HepG2 (cell line): ENCODE data around the gene ANAPC2. TPM values are rescaled to one million over a fixed set of nuclear protein-coding genes. Genes with fewer than 3 reads are reported as not detected.

Experiments
- ATAC-seq: fragments of 200-7000 bp; cut with Tn5 transposase; 3 replicates; pipeline ENCODE4 v1.9.1; 2020; ENCODE audit warnings: mild to moderate bottlenecking, moderate library complexity
- BruUV-seq: library from RNA; stranded (reverse); fragments of 400-500 nt; replicated peaks from 2 replicates; lab custom pipeline; 2021; lab: Mats Ljungman, UMichigan
- CTCF ChIA-PET: fragments of 300-600 bp; formaldehyde crosslinking; extraction: SDS; loops from one replicate; lab custom pipeline; 2021; ENCODE audit warnings: low total read pairs, inconsistent platforms, low intra/inter-chr PET ratio; lab: Yijun Ruan, JAX
- POLR2A ChIA-PET: fragments of 350-600 bp; sonication (Branson Sonifier 250); formaldehyde crosslinking; loops from one replicate; lab custom pipeline; 2020; ENCODE audit warnings: antibody characterized with exemption, inconsistent platforms; lab: Yijun Ruan, JAX
- DNase-seq: peaks from one replicate; pipeline ENCODE4 v3.0.0-alpha.2; 2015; ENCODE audit warnings: low spot score
- FAIRE-seq: peaks from 3 replicates; lab custom pipeline; 2011; peaks lifted over from hg19 to GRCh38; lab: Jason Lieb, UNC
- H2AFZ ChIP-seq: one replicate; pipeline ENCODE4 v1.6.1; 2011; ENCODE audit warnings: low read length, inconsistent platforms
- H3K27ac ChIP-seq: fragments of 300-600 bp; 3 replicates; pipeline ENCODE4 v1.8.0; 2011; ENCODE audit warnings: mixed run types, mild to moderate bottlenecking, mixed read lengths, low read length, inconsistent platforms; ENCODE audit not compliant: insufficient read depth; ENCODE audit errors: extremely low read length
- H3K27me3 ChIP-seq, 2 experiments: fragments of 200-600 bp in 1 of 2; 2 replicates in 1 of 2; 3 replicates in 1 of 2; pipeline versions ENCODE4 v1.6.0 to v1.8.0; 2011; ENCODE audit warnings: low read length in 2 of 2, mild to moderate bottlenecking in 2 of 2, moderate library complexity in 2 of 2, inconsistent platforms in 1 of 2; ENCODE audit not compliant: insufficient read depth in 2 of 2, control insufficient read depth in 1 of 2
- H3K36me3 ChIP-seq, 2 experiments: fragments of 200-600 bp in 1 of 2; replicated peaks in 1 of 2; 2 replicates in 1 of 2; 3 replicates in 1 of 2; pipeline versions ENCODE4 v1.5.1 to v1.8.0; 2011; ENCODE audit warnings: low read length in 2 of 2, inconsistent platforms in 1 of 2; ENCODE audit not compliant: insufficient read depth in 2 of 2, control insufficient read depth in 1 of 2
- H3K4me1 ChIP-seq: 2 replicates; pipeline ENCODE4 v1.5.1; 2012; ENCODE audit warnings: low read length, inconsistent platforms; ENCODE audit not compliant: insufficient read depth
- H3K4me2 ChIP-seq: 2 replicates; pipeline ENCODE4 v1.6.0; 2011; ENCODE audit warnings: low read depth, low read length, inconsistent platforms
- H3K4me3 ChIP-seq, 3 experiments: fragments of 200-600 bp in 1 of 3; sonication (generic), shearing (Covaris generic) in 1 of 3; replicated peaks in 1 of 3; 2 replicates each; pipeline ENCODE4 v1.5.1; 2011 to 2016; ENCODE audit warnings: low read length in 3 of 3, inconsistent platforms in 2 of 3, low read depth in 2 of 3, mild to moderate bottlenecking in 2 of 3, control low read depth in 1 of 3, mixed read lengths in 1 of 3; ENCODE audit not compliant: insufficient read depth in 1 of 3
- H3K79me2 ChIP-seq: one replicate; pipeline ENCODE4 v1.6.1; 2011; ENCODE audit warnings: low read length, inconsistent platforms; ENCODE audit not compliant: insufficient read depth
- H3K9ac ChIP-seq: 2 replicates; pipeline ENCODE4 v1.6.0; 2011; ENCODE audit warnings: mild to moderate bottlenecking, low read depth, low read length, inconsistent platforms; ENCODE audit not compliant: insufficient read depth
- H3K9me3 ChIP-seq: 2 replicates; pipeline ENCODE4 v1.5.1; 2012; ENCODE audit warnings: mild to moderate bottlenecking, low read length
- H4K20me1 ChIP-seq: 2 replicates; pipeline ENCODE4 v1.6.0; 2011; ENCODE audit warnings: inconsistent platforms, mild to moderate bottlenecking, low read length, moderate library complexity; ENCODE audit not compliant: insufficient read depth
- CBX5 ChIP-seq: sonication (generic); formaldehyde crosslinking; IDR thresholded peaks from 2 replicates; pipeline ENCODE4 v1.4.0; 2020; ENCODE audit warnings: missing genetic modification reagents, borderline replicate concordance
- IKZF1 ChIP-seq: fragments of 450-650 bp; IDR thresholded peaks from 2 replicates; pipeline ENCODE4 v1.7.1; 2016
- PRPF4 ChIP-seq: fragments of 200-400 bp; formaldehyde crosslinking; IDR thresholded peaks from 2 replicates; pipeline ENCODE4 v1.6.1; 2016; ENCODE audit warnings: low read length, low read depth; ENCODE audit not compliant: poor library complexity, severe bottlenecking
- TEF ChIP-seq: sonication (generic); formaldehyde crosslinking; IDR thresholded peaks from 2 replicates; pipeline ENCODE4 v1.5.0; 2020; ENCODE audit warnings: missing genetic modification reagents
- TFDP2 ChIP-seq: sonication (generic); formaldehyde crosslinking; IDR thresholded peaks from 2 replicates; pipeline ENCODE4 v1.4.0; 2020; ENCODE audit warnings: missing genetic modification reagents
- ZFY ChIP-seq: sonication (generic); formaldehyde crosslinking; IDR thresholded peaks from 2 replicates; pipeline ENCODE4 v1.4.0; 2020; ENCODE audit warnings: missing genetic modification reagents
- ZNF263 ChIP-seq: sonication (generic); formaldehyde crosslinking; IDR thresholded peaks from 2 replicates; pipeline ENCODE4 v1.4.0; 2020; ENCODE audit warnings: missing genetic modification reagents
- ZNF44 ChIP-seq: sonication (generic); formaldehyde crosslinking; IDR thresholded peaks from 2 replicates; pipeline ENCODE4 v1.5.1; 2020; ENCODE audit warnings: mild to moderate bottlenecking, missing genetic modification reagents
- ZNF598 ChIP-seq: sonication (generic); formaldehyde crosslinking; IDR thresholded peaks from 2 replicates; pipeline ENCODE4 v1.5.1; 2020; ENCODE audit warnings: mild to moderate bottlenecking, missing genetic modification reagents, borderline replicate concordance
- ZNF792 ChIP-seq: IDR thresholded peaks from 2 replicates; pipeline ENCODE4 v1.6.1; 2016
- WGBS: methylation state at CpG from one replicate; pipeline ENCODE4 v1.1.6; 2017; ENCODE audit warnings: low lambda C conversion rate; 5-methylcytosine and 5-hydroxymethylcytosine counted together
- in situ Hi-C: cut with HindIII; loops from 2 replicates; pipeline ENCODE4 v1.10.0; 2017; ENCODE audit warnings: low pct_unique_long_range_greater_than_20kb; ENCODE audit not compliant: extremely low pct_ligation_motif_present
- intact Hi-C: fragments of 100-400 bp; cut with micrococcal nuclease; formaldehyde crosslinking; loops from one replicate; pipeline ENCODE4 v1.10.0; 2022; ENCODE audit not compliant: unreplicated experiment
- polyA plus RNA-seq, 8 experiments: library from polyadenylated mRNA; depleted of rRNA in 3 of 8; stranded (reverse) in 7 of 8; unstranded in 1 of 8; fragments of >200 nt; fragmentation: Illumina TruSeq in 4 of 8; extraction: Trizol in 4 of 8; gene quantifications; 2 replicates each; pipeline versions ENCODE4 v1.2.1 to v1.2.3, GENCODE V29; 2011 to 2016; ENCODE audit warnings: low read depth in 4 of 8, missing spikeins in 1 of 8, mixed read lengths in 1 of 8; ENCODE audit not compliant: insufficient read depth in 1 of 8
- total RNA-seq, 5 experiments: library from RNA; depleted of rRNA; stranded (reverse); fragments of >200 nt; fragmentation: Illumina TruSeq; extraction: Trizol; gene quantifications; 2 replicates each; pipeline ENCODE4 v1.2.3, GENCODE V29; 2016; ENCODE audit warnings: low read depth in 1 of 5

Gene ANAPC2
- total and polyA plus RNA-seq, 2 of the 13 experiments (the other 11 are each of a cell fraction or from before 2014, with no cell fraction given): 12.3 to 15.4 TPM

GRCh38 chr9:137165250-137165836 is 23.0 kb downstream of the ANAPC2 start:
- DNase-seq (no peak), ATAC-seq (no peak), FAIRE-seq (no peak)
- TF ChIP-seq ZNF792 (CRISPR knock-in tag) (no peak), PRPF4 (no peak), ZNF263 (no peak), TFDP2 (CRISPR knock-in tag) (no peak), CBX5 (CRISPR knock-in tag) (no peak), ZNF44 (CRISPR knock-in tag) (no peak), ZFY (no peak), IKZF1 (no peak), TEF (no peak), ZNF598 (CRISPR knock-in tag) (no peak)
- no peaks in the 10 kb centered on the region for H4K20me1 ChIP-seq
- no peak overlapping the region for H2AFZ ChIP-seq
- ChIA-PET CTCF (no interaction called here), POLR2A (no interaction called here)
- WGBS: 44% methylated on average over 26 of the region's 32 CpGs
- no peak overlapping the region for H3K9ac ChIP-seq
- H3K27ac ChIP-seq: no peak overlapping the region
- peaks cover 19 to 83% of the 10 kb centered on the region in 2 experiments; a peak in 4 of 5 replicates for H3K27me3 ChIP-seq
- H3K4me1 ChIP-seq: peaks cover 7% of the 10 kb centered on the region
- intact Hi-C loops: no loop called here
- no peaks in the 10 kb centered on the region for H3K9me3 ChIP-seq
- no peaks in the 10 kb centered on the region for H3K36me3 ChIP-seq
- no peak overlapping the region for H3K4me2 ChIP-seq
- H3K79me2 ChIP-seq: no peaks in the 10 kb centered on the region
- no TSS peak for BruUV-seq
- H3K4me3 ChIP-seq: no peak overlapping the region
- in situ Hi-C loops: no loop called here
